Activated naive CD8-positive, alpha-beta T cell treated with anti-CD3 and anti-CD28 coated beads for 36 hours (primary cell): ENCODE results near the gene KIF18A. TPM values are rescaled to one million over a fixed set of nuclear protein-coding genes. Genes with fewer than 3 reads are reported as not detected.

Source experiments
- DNase-seq: peaks from one replicate; pipeline ENCODE4 v3.0.0; 2021
- H3K27ac Mint-ChIP-seq: one replicate; pipeline ENCODE4 v1.8.0; 2022; ENCODE audit warnings: mild to moderate bottlenecking, moderate library complexity, mixed read lengths
- H3K27me3 Mint-ChIP-seq: one replicate; pipeline ENCODE4 v1.8.0; 2022; ENCODE audit warnings: mild to moderate bottlenecking, mixed read lengths
- H3K36me3 Mint-ChIP-seq: one replicate; pipeline ENCODE4 v1.8.0; 2021; ENCODE audit warnings: mild to moderate bottlenecking, mixed read lengths
- H3K4me1 Mint-ChIP-seq: one replicate; pipeline ENCODE4 v1.8.0; 2021; ENCODE audit warnings: mixed read lengths
- H3K4me3 Mint-ChIP-seq: one replicate; pipeline ENCODE4 v1.8.0; 2022; ENCODE audit warnings: mild to moderate bottlenecking, moderate library complexity, mixed read lengths
- H3K9me3 Mint-ChIP-seq: one replicate; pipeline ENCODE4 v1.8.0; 2022; ENCODE audit warnings: mixed read lengths
- total RNA-seq, 2 experiments: library from RNA; stranded (reverse); gene quantifications; one replicate each; pipeline ENCODE4 v1.2.3, GENCODE V29; 2021

KIF18A gene
- total RNA-seq, 2 experiments from 2014 or later = 19.8 to 21.8 TPM

DNA sequence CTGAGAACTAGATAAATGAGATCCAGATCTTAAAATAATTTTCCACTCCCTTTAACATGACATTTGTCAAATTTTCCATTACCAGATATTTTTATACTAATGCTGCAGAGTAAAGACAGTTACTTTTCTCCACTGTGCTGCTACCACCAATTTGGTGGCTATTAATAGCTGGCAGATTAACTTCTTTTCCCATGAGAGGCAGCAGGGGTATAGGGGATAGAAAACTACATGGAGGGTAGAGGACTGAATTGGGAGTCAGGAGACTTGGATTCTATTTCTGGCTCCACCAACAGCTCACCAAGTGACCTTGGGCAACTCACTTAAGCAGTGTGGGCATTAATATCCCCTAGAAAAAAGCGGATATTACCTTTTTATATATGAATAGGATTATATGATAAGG, 69.2 kb downstream of the KIF18A start:
- H3K27ac Mint-ChIP-seq = no peak overlapping the region
- peaks cover 6% of the 10 kb centered on the region for H3K36me3 Mint-ChIP-seq

DNA sequence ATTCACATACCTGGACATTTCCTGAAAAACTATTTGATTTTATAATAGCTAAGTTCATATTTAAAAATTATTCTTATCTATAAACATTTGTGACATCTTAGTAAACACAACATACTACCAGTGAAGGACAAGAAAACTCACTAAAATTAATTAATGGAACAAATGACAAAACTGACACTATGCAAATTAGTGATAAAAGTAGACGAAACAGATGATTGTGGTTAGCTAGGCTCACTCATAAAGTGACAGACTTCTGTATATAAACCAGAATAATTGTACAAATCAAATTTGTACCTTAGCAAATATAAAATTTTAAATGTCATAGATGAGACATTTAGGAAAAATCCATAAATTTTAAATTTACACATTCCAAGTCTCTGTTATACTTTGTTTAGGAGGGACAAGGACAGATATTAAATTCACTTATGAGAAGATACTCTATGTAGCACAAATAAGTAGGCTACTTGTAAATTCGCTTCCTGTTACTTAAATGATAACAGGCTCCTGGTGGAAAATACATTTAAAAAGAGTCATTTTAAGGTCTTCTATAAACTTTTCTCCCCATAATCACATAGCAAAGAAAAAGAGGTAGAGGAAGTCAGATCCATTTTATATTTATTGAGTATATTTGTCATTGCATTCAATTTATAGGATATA, 81.2 kb downstream of the KIF18A start:
- Mint-ChIP-seq H3K4me1 (no peaks in the 10 kb centered on the region), H3K4me3 (no peak overlapping the region), H3K27ac (no peak overlapping the region), H3K36me3 (peaks cover 29% of the 10 kb centered on the region), H3K9me3 (peaks cover 3% of the 10 kb centered on the region), H3K27me3 (no peaks in the 10 kb centered on the region)
- no peak for DNase-seq

More for the DNA sequence above, 69.2 kb downstream of the KIF18A start:
- no peaks in the 10 kb centered on the region for H3K27me3 Mint-ChIP-seq
- no peaks in the 10 kb centered on the region for H3K9me3 Mint-ChIP-seq
- DNase-seq = no peak
- H3K4me3 Mint-ChIP-seq = no peak overlapping the region
- H3K4me1 Mint-ChIP-seq = peaks cover 3% of the 10 kb centered on the region

DNA sequence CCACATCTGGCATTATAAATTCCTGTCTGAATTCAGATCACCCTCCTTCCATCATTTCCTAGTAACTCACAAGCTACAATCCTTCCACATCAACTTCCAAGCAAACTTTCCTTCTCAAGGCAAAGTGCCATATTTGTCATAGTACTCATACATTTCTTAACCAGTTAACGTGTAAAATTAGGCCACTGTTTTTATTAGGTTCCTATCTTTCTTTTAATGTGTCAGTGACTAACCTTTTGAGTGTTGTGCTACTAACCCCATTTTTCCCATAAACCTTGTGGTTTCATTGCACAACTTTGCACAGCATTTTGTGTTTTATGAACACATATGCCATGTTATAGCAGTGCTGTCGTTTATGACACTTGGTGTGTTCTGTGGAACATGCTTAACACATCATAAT, 90.1 kb downstream of the KIF18A start:
- Mint-ChIP-seq H3K27ac (no peak overlapping the region), H3K36me3 (peaks cover 5% of the 10 kb centered on the region), H3K4me1 (no peaks in the 10 kb centered on the region), H3K4me3 (no peak overlapping the region), H3K9me3 (no peaks in the 10 kb centered on the region), H3K27me3 (no peaks in the 10 kb centered on the region)
- DNase-seq = no peak

DNA sequence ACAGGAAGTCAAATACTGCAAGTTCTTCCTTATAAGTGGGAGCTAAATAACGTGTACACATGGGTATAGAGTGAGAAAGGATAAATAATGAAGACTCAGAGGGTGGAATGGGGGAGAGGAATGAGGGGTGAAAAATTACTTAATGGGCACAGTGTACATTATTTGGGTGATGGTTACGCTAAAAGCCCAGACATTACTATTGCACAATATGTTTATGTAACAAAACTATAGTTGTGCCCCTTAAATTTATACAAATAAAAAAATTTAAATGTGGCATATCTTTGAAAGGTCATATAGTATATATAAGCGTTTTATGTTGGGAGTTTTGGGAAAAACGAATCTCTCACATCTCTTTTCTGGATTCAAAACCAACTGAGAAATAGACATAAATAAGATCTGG, 96.1 kb downstream of the KIF18A start:
- Mint-ChIP-seq H3K27ac (no peak overlapping the region), H3K4me1 (no peaks in the 10 kb centered on the region), H3K36me3 (peaks cover 2% of the 10 kb centered on the region), H3K27me3 (no peaks in the 10 kb centered on the region), H3K4me3 (no peak overlapping the region), H3K9me3 (no peaks in the 10 kb centered on the region)
- DNase-seq = no peak

DNA sequence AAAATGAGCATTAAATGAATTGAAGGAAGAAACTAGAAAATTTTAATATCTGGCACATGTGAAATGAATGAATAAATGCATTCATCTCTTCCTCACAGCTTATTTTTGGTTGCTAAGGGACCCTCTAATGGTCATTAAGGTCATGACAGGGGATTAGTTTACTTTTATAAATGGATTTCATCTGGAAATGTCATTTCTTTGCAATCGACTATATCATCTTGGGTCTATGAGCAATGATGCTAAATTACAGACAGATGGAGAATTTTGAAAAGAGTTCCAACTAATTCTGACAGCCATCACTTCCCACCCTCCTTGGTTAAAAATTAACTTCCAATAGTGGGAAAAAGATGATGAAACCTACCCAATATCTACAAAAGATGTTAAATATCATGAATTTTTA, 98.0 kb downstream of the KIF18A start:
- Mint-ChIP-seq H3K9me3 (no peaks in the 10 kb centered on the region), H3K4me1 (no peaks in the 10 kb centered on the region), H3K4me3 (no peak overlapping the region), H3K36me3 (peaks cover 2% of the 10 kb centered on the region), H3K27me3 (no peaks in the 10 kb centered on the region), H3K27ac (no peak overlapping the region)
- no peak for DNase-seq

DNA sequence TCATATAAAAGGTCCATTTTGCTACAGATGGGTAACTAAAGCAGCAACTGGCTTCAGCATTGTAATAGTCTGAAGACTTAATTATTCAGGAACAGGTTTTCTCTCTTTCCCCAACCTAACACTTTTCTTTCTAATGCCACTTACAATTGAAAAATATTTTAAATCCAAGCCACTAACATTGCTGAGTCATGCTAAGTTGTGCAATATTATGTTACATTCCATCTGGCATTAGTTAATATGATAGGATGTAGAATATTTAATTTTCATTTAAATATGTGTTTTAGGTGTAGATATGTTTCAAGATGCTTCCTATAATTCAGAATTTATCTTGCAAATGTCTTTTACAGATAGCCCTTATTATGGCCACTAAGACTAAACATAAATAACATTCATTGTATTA, 98.6 kb downstream of the KIF18A start:
- Mint-ChIP-seq H3K27ac (no peak overlapping the region), H3K4me1 (no peaks in the 10 kb centered on the region), H3K9me3 (peaks cover 3% of the 10 kb centered on the region), H3K27me3 (no peaks in the 10 kb centered on the region), H3K4me3 (no peak overlapping the region), H3K36me3 (peaks cover 2% of the 10 kb centered on the region)
- DNase-seq = no peak

DNA sequence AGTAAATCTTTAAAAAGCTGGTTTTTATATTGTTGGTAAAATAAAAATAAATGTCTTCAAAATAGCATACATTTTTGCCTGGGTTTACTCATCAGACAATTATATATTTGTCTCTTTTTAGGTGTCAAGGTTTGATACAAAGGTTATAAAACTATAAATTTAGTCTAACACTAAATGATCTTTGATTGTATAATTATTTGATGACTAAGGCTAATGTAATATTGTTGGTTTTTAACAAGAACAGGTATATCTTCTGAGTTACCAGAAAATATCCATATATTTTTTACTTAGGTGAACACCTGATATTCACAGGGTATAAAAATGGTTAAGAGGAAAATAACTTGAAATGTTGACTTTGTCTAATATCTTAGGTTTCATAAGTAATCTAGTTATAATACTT, 104.3 kb downstream of the KIF18A start:
- DNase-seq = no peak
- peaks cover 30% of the 10 kb centered on the region for H3K9me3 Mint-ChIP-seq
- peaks cover 13% of the 10 kb centered on the region for H3K36me3 Mint-ChIP-seq
- H3K27me3 Mint-ChIP-seq = no peaks in the 10 kb centered on the region
- no peak overlapping the region for H3K27ac Mint-ChIP-seq
- no peak overlapping the region for H3K4me3 Mint-ChIP-seq
- no peaks in the 10 kb centered on the region for H3K4me1 Mint-ChIP-seq

DNA sequence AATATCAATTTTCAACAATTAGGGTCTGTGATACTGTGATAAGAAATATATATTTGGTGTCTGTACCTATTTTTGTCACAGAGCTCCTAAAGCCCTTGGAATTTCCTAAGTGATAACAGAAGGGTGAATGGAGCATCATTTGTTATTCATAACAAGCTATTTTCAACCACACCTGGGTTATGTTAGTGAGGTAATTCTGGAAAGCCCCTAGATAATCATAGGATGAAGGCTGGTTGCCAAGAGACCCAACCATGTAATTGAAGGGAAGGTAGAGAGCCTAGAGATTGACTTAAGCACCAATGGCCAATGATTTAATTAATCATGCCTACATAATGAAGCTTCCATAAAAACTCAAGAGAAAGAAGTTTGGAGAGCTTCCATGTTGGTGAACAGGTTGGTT, 109.4 kb downstream of the KIF18A start:
- H3K27ac Mint-ChIP-seq = no peak overlapping the region
- peaks cover 26% of the 10 kb centered on the region for H3K9me3 Mint-ChIP-seq
- H3K27me3 Mint-ChIP-seq = no peaks in the 10 kb centered on the region
- no peaks in the 10 kb centered on the region for H3K4me1 Mint-ChIP-seq
- DNase-seq = no peak
- peaks cover 11% of the 10 kb centered on the region for H3K36me3 Mint-ChIP-seq
- H3K4me3 Mint-ChIP-seq = no peak overlapping the region

DNA sequence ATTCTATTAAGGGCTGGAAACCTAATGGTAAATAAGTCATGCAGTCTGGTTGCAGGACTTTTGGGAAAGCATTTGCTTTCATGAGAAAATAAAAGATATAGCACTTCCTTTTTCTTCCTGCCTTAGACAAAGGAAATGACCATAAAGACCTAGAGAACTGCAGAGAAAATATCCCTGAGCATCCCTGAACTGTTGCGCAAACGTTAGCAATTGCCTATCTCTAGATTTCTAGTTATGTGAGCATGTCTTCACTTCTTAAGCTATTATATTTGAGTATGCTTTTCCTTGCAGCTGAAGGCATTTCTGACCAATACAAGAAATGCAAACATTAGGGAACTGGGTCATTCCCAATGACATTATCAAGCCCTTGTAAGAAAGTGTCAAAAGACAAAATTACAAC, 110.6 kb downstream of the KIF18A start:
- no peak overlapping the region for H3K4me3 Mint-ChIP-seq
- H3K4me1 Mint-ChIP-seq = no peaks in the 10 kb centered on the region
- H3K27me3 Mint-ChIP-seq = no peaks in the 10 kb centered on the region
- peaks cover 18% of the 10 kb centered on the region for H3K9me3 Mint-ChIP-seq
- H3K27ac Mint-ChIP-seq = no peak overlapping the region
- peaks cover 6% of the 10 kb centered on the region for H3K36me3 Mint-ChIP-seq
- DNase-seq = no peak

DNA sequence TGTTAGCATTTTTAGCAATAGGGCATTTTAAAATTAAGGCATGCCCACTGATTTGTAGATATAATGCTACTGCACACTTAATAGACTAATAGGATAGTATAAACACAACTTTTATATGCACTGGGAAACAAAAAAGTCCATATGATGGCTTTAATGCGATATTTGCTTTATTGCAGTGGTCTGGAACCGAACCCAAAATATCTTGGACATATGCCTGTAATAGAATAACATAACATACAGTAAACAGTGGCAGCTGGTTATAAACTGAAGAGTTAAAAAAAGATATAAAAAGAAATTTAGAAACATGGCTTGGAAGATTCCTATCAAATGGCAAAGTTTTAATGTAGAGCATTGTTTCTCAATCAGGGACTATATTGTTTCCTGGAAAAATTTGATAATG, 111.9 kb downstream of the KIF18A start:
- Mint-ChIP-seq H3K36me3 (peaks cover 1% of the 10 kb centered on the region), H3K27ac (no peak overlapping the region), H3K4me1 (no peaks in the 10 kb centered on the region), H3K4me3 (no peak overlapping the region), H3K27me3 (no peaks in the 10 kb centered on the region), H3K9me3 (peaks cover 11% of the 10 kb centered on the region)
- DNase-seq = no peak

DNA sequence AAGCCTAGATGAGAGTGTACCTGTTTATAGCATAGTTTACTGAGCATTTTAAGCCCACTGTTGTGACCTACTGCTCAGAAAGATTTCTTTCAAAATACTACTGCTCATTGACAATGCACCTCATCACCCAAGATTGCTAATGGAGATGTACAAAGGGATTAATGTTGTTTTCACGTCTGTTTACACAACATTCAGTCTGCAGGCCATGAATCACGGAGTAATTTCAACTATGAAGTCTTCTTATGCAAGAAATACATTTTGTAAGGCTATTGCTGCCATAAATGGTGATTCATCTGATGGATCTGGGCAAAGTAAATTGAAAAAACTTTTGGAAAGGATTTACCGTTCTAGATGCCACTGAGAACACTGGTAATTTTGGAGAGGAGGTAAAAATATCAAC, 112.9 kb downstream of the KIF18A start:
- Mint-ChIP-seq H3K27me3 (no peaks in the 10 kb centered on the region), H3K27ac (no peak overlapping the region), H3K4me3 (no peak overlapping the region), H3K4me1 (no peaks in the 10 kb centered on the region), H3K36me3 (peaks cover 1% of the 10 kb centered on the region), H3K9me3 (peaks cover 4% of the 10 kb centered on the region)
- no peak for DNase-seq

DNA sequence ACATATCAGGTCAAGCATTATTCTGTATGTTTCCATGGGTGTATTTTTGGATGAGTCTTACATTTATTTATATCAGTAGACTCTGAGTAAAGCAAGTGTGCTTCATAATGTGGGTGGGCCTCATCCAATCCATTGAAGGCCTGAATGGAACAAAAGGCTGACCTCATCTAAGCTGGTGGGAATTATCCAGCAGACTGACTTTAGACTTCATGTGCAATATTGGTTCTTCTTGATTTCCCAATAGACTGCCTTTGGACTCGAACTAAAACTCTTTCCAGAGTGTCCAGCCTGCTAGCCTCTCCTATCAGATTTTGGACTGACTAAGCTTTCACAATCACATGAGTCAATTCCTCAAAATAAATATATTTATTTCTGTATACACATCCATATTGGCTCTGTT, 116.2 kb downstream of the KIF18A start:
- Mint-ChIP-seq H3K36me3 (no peaks in the 10 kb centered on the region), H3K27me3 (no peaks in the 10 kb centered on the region), H3K4me3 (no peak overlapping the region), H3K27ac (no peak overlapping the region), H3K4me1 (peaks cover 3% of the 10 kb centered on the region), H3K9me3 (no peaks in the 10 kb centered on the region)
- no peak for DNase-seq

DNA sequence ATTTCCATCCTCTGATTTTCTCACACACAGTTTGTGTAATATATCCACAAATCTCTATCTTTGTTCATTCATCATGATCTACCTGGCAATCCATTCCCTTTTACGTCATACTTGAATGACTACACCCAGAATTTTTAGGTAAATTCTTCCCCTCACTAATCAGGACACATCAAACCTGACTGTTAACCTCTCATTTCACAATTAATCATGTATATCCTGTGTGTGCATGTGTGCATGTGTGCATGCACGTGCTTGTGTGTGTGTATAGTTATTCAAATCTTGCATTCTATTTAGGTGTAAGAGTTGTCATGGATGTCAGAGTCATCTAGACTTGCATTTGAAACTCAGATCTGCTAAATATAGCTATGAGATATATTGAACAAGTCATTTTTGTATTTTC, 130.4 kb downstream of the KIF18A start:
- H3K36me3 Mint-ChIP-seq = no peaks in the 10 kb centered on the region
- no peaks in the 10 kb centered on the region for H3K4me1 Mint-ChIP-seq
- H3K4me3 Mint-ChIP-seq = no peak overlapping the region

DNA sequence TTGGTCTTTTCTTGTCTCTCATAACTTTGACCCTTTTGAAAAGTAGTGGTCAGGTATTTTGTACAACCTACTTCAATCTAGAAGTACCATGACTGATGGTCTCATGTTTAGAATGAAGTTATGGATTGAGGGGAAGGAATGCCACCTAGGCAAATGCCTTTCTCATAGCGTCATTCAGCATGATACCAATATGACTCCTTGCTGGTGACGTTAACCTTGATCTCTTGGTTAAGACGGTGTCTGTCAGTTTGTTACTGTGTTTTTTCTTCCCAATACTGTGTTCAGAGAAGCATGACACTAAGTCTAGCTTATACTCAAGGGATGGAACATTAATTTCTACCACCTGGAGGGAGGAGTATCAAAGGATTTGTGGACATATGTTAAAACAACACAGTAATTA, 130.9 kb downstream of the KIF18A start:
- no peaks in the 10 kb centered on the region for H3K27me3 Mint-ChIP-seq
- DNase-seq = no peak

More for the DNA sequence above, 130.4 kb downstream of the KIF18A start:
- no peaks in the 10 kb centered on the region for H3K9me3 Mint-ChIP-seq
- H3K27me3 Mint-ChIP-seq = no peaks in the 10 kb centered on the region
- no peak overlapping the region for H3K27ac Mint-ChIP-seq
- no peak for DNase-seq

DNA sequence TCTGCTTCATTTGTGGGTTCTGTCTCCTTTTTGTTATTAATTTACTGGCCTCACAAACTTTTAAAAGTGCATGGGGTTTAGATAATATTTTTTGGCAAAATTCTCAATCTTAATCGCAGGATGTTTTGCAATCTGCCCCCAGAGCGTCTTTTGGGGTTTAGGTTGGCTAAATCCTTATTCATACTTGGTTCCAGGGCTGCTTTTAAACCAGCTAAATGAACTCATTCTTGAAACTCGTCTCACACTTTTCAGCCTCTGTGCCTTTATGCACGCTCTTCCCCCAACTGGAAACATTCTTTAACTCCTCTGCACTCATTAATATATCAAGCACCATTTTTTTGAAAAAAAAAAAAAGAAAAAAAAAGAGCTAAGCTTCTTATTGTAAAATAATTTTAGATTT, 131.7 kb downstream of the KIF18A start:
- no peak overlapping the region for H3K27ac Mint-ChIP-seq
- DNase-seq = no peak
- H3K4me1 Mint-ChIP-seq = no peaks in the 10 kb centered on the region
- no peaks in the 10 kb centered on the region for H3K9me3 Mint-ChIP-seq
- no peak overlapping the region for H3K4me3 Mint-ChIP-seq
- no peaks in the 10 kb centered on the region for H3K27me3 Mint-ChIP-seq
- no peaks in the 10 kb centered on the region for H3K36me3 Mint-ChIP-seq

More for the DNA sequence above, 130.9 kb downstream of the KIF18A start:
- no peaks in the 10 kb centered on the region for H3K4me1 Mint-ChIP-seq
- no peak overlapping the region for H3K27ac Mint-ChIP-seq
- H3K36me3 Mint-ChIP-seq = no peaks in the 10 kb centered on the region
- no peaks in the 10 kb centered on the region for H3K9me3 Mint-ChIP-seq
- no peak overlapping the region for H3K4me3 Mint-ChIP-seq

DNA sequence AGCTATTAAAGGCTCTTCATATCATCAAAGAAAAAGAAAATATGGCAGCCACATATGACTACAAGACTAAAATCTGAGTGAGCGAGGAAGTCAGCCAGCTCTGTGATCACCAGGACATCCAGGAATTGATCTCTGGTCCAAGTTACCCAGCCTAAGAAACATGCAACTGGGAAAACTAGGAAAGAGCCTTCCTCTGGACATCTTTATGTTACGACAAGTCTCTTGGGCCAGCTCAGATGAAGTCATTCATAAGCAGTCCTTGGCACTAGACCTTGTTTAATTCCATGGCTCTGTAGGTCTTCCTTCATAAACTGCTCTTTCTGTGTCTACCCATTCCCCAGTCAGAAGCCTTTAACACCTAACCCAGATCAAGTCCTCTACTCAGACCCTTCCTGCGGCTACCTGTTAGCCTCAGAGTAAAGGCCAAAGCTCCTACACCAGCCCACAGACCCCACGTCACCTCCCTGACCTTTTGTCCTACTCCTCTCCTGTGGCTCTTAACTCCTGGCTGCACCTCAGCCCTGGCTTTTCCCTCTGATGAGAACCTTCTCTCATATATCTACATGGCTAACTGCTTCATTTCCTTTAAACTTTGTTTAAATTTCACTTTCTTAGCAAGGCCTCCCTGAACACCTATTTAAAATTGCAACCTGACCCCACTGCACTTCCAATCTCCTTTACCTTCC, 134.0 kb downstream of the KIF18A start:
- Mint-ChIP-seq H3K4me3 (no peak overlapping the region), H3K27me3 (no peaks in the 10 kb centered on the region), H3K36me3 (no peaks in the 10 kb centered on the region), H3K4me1 (no peaks in the 10 kb centered on the region), H3K27ac (no peak overlapping the region), H3K9me3 (no peaks in the 10 kb centered on the region)
- DNase-seq = no peak
